ENCODE data around the gene TANC1. TPM values are rescaled to one million over a fixed set of nuclear protein-coding genes. Genes with fewer than 3 reads are reported as not detected.

TANC1 gene
- total and polyA plus RNA-seq, 7 donors = 3.6 to 74.5 (median 47.0) TPM

GRCh38 chr2:159053161-159054031 is 85.0 kb downstream of the TANC1 start:
- WGBS, 2 donors = 76 to 80% methylated on average over 3 of the region's 3 CpGs
- H3K4me1 ChIP-seq = peaks cover 0 to 57% (median 31%) of the 10 kb centered on the region in 4 donors
- H3K36me3 ChIP-seq = no peaks in the 10 kb centered on the region
- no peak for TF ChIP-seq EP300 (IDR thresholded peaks at IDR 0.05)
- TF ChIP-seq CTCF (IDR thresholded peaks at IDR 0.05) = no peak
- peak in 1 of 4 donors; percentile 44 for TF ChIP-seq POLR2AphosphoS5 (IDR thresholded peaks at IDR 0.05)
- TF ChIP-seq POLR2A (IDR thresholded peaks at IDR 0.05) = no peak
- intact Hi-C loops (cut with DNase I) = loop anchor here (5.0 kb wide), 1 partner anchor 41 kb away; no protein-coding TSS in a partner anchor
- H3K9me3 ChIP-seq = no peaks in the 10 kb centered on the region
- no peak overlapping the region for H3K4me3 ChIP-seq
- H3K27me3 ChIP-seq = no peaks in the 10 kb centered on the region
- no peak for DNase-seq
- H3K27ac ChIP-seq = peak overlapping the region in 2 of 4 donors; percentile 60 to 67

GRCh38 chr2:159054032-159054334 is 85.5 kb downstream of the TANC1 start:
- no peak overlapping the region for H3K4me3 ChIP-seq
- no peaks in the 10 kb centered on the region for H3K9me3 ChIP-seq
- TF ChIP-seq POLR2AphosphoS5 (IDR thresholded peaks at IDR 0.05) = no peak
- TF ChIP-seq EP300 (IDR thresholded peaks at IDR 0.05) = no peak
- no peak for TF ChIP-seq CTCF (IDR thresholded peaks at IDR 0.05)
- TF ChIP-seq POLR2A (IDR thresholded peaks at IDR 0.05) = no peak
- intact Hi-C loops (cut with DNase I) = loop anchor here (5.0 kb wide), 1 partner anchor 42 kb away; no protein-coding TSS in a partner anchor
- WGBS, 2 donors = 70 to 76% methylated on average over 3 of the region's 3 CpGs
- no peaks in the 10 kb centered on the region for H3K36me3 ChIP-seq
- H3K27me3 ChIP-seq = no peaks in the 10 kb centered on the region
- peaks cover 0 to 52% (median 28%) of the 10 kb centered on the region in 4 donors for H3K4me1 ChIP-seq
- no peak for DNase-seq
- H3K27ac ChIP-seq = peak overlapping the region in 2 of 4 donors; percentile 60 to 67

- no peaks in the 10 kb centered on the region for H3K36me3 ChIP-seq
- intact Hi-C loops (cut with DNase I) = loop anchor here (5.0 kb wide), 1 partner anchor 43 kb away; no protein-coding TSS in a partner anchor
- no peaks in the 10 kb centered on the region for H3K9me3 ChIP-seq
- H3K27me3 ChIP-seq = no peaks in the 10 kb centered on the region
- WGBS, 2 donors = 46 to 70% methylated on average over 4 of the region's 4 CpGs
- no peak for DNase-seq
- peaks cover 0 to 42% (median 25%) of the 10 kb centered on the region in 4 donors for H3K4me1 ChIP-seq
- H3K4me3 ChIP-seq = no peak overlapping the region
- no peak overlapping the region for H3K27ac ChIP-seq
- TF ChIP-seq EP300 (IDR thresholded peaks at IDR 0.05) (no peak), POLR2AphosphoS5 (IDR thresholded peaks at IDR 0.05) (no peak), POLR2A (IDR thresholded peaks at IDR 0.05) (no peak), CTCF (IDR thresholded peaks at IDR 0.05) (no peak)
These were observed 86.5 kb downstream of the TANC1 start for GRCh38 chr2:159054985-159055384.

- no peaks in the 10 kb centered on the region for H3K9me3 ChIP-seq
- H3K27me3 ChIP-seq = no peaks in the 10 kb centered on the region
- 11 to 50% methylated on average over 3 of the region's 3 CpGs for WGBS, 2 donors
- DNase-seq = no peak
- no peak overlapping the region for H3K27ac ChIP-seq
- H3K4me3 ChIP-seq = no peak overlapping the region
- H3K36me3 ChIP-seq = no peaks in the 10 kb centered on the region
- intact Hi-C loops (cut with DNase I) = no loop called here
- peaks cover 0 to 26% (median 21%) of the 10 kb centered on the region in 4 donors for H3K4me1 ChIP-seq
- no peak for TF ChIP-seq CTCF (IDR thresholded peaks at IDR 0.05)
- TF ChIP-seq POLR2AphosphoS5 (IDR thresholded peaks at IDR 0.05) = no peak
These were observed 92.1 kb downstream of the TANC1 start for GRCh38 chr2:159060518-159060917.

Data from sigmoid colon (tissue), 7 donors.